GM18499 (cell line): Measurements from ENCODE around the gene DHH.
A peak's percentile ranks its signal among the peaks of the same experiment; 100 is the strongest.
"Not testable (repeated sequence)": the region's sequence is repeated elsewhere in the genome, so short reads cannot be mapped to it uniquely, and the experiment has no call there.

Source experiments
- ATAC-seq: cut with Tn5 transposase; IDR thresholded peaks from one replicate; pipeline ENCODE4 v1.9.1; 2021; ENCODE audit warnings: moderate number of reproducible peaks; ENCODE audit not compliant: insufficient read depth, unreplicated experiment

DHH gene

GRCh38 chr12:49094160-49094974, at the start of gene DHH:
Gene DHH, minus strand, starts transcription at chr12:49094801. Its CDS starts 289 bp downstream, at chr12:49094512.
- no peak for ATAC-seq

- no peak for ATAC-seq
Measured at GRCh38 chr12:49144384-49144783, 49.8 kb upstream of the DHH start.

DNA sequence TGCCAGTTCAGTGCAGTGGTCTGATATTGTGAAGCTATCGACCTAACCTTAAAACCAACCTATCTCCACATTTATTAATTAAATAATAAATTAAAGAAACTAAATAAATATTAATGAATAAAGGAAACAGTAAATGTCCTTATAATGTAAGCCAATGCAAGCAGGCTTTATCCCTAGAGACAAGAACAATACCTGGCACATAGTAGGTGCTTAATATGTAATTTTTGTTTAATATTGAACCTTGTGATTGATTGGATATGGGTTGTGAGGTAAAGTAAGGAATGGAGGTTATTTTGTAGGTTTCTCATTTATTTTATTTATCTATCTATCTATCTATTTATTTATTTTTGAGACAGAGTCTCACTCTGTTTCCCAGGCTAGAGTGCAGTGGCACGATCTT, 44.4 kb upstream of the DHH start:
- no peak for ATAC-seq

- ATAC-seq = no peak
Measured at GRCh38 chr12:49138587-49138986, 44.0 kb upstream of the DHH start.

- no peak for ATAC-seq
Measured at GRCh38 chr12:49137476-49137875, 42.9 kb upstream of the DHH start.

GRCh38 chr12:49136997-49137396, 42.4 kb upstream of the DHH start:
- not testable (repeated sequence) for ATAC-seq

DNA sequence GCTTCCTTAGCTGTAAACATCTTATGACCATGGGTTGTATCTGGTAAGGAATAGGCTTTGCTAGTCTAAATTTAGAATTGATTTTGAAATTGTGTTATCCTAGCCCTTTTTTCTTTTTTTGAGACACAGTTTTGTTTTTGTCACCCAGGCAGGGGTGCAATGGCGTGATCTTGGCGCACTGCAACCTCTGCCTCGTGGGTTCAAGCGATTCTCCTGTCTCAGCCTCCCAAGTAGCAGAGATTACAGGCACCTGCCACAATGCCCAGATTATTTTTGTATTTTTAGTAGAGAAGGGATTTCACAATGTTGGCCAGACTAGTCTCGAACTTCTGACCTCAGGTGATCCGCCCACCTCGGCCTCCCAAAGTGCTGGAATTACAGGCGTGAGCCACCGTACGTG, 39.0 kb upstream of the DHH start:
- no peak for ATAC-seq

DNA sequence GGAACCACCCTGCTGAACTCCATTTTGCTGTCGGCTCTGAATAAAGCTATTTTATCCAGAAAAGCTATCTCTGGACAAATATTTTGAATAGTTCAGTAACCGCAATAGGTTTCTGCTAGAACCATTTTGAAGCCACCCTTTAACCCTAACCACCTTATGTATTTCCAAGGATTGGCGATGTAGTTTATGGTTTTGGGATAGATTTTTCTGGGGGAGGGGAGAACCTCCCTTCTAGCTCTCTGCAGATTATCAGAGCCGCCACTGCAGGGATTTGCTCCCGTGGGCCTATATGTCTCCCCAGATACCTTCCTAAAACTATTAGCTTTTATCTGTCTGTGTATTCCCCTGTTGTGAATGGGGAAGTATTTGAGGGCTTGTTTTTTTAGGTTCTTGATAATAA, 38.4 kb upstream of the DHH start:
- ATAC-seq = no peak

- no peak for ATAC-seq
Measured at GRCh38 chr12:49131894-49132461, 37.4 kb upstream of the DHH start.

DNA sequence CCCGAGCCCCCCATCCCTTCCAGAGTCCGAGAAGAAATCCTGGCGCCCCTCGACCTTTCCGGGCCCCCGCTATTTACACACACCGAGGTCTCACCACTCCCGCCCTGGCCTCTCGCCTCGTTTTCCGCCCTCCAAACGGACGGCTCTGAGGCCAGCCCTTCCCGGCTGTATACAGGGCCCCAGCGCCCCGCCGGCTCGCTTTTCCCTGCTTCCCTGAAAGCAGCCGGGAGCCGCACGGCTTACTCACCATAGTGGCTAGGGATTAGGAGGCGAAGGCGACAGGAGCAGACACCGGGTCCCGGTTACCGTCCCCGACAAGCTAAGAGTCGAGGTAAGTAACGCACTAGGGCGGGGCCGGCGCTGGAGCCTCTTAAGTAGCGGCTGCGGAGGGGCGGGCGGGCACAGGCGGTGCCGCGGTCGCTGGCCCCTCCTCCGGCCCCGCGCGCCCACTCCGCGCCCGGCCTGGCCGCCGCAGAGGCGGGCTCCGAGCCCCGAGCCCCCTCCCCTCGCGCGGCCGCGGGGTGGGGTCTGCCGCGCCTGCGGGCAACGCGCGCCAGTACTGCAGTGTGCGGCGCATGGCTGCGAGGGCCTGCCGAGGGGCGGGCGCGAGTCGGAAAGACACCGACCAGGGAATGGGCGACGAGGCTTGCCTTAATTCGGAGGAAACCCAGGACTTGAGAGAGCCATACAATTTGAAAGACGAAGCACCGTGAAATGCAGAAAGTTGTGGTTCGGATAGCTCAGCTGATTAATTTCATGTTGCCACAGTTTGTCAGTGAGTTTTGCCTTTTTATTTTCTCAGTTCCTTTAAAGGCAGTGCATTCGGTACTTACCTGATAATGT, 36.7 kb upstream of the DHH start, which contains the start of gene TUBA1B:
TSS of gene TUBA1B (minus strand) at position 345 of the 843 bp plus-strand sequence. CDS start at position 250, 95 bp downstream.
- ATAC-seq = no peak

GRCh38 chr12:49130151-49131050, 35.8 kb upstream of the DHH start:
- ATAC-seq = peak; percentile 55

- ATAC-seq = no peak
Measured at GRCh38 chr12:49129332-49130150, 34.9 kb upstream of the DHH start.

DNA sequence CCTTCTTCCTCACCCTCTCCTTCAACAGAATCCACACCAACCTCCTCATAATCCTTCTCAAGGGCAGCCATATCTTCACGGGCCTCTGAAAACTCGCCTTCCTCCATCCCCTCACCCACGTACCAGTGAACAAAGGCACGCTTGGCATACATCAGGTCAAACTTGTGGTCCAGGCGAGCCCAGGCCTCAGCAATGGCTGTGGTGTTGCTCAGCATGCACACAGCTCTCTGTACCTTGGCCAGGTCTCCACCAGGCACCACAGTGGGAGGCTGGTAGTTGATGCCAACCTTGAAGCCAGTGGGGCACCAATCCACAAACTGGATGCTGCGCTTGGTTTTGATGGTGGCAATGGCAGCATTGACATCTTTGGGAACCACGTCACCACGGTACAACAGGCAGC, 33.4 kb upstream of the DHH start:
- not testable (repeated sequence) for ATAC-seq

- no peak for ATAC-seq
Measured at GRCh38 chr12:49126852-49127763, 32.5 kb upstream of the DHH start.

- ATAC-seq = no peak
Measured at GRCh38 chr12:49121047-49121696, 26.6 kb upstream of the DHH start.

DNA sequence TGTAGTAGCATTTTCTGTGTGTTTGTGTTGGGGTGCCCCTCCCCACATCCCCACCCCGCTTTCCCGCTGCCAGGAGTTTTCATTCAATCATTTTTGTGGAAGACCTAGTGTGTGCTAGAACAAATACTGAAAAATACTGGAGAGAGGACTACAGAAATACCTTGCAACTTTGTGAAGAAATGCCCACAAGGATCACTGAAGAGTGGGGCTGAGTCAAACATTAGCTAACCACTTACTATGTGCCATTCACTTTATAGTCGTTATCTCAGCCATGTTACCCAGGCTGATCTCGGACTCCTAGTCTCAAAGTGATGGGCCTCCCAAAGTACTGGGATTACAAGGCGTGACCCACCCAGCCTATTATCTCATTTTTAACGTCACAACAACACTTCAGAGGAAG, 16.6 kb upstream of the DHH start:
- no peak for ATAC-seq

DNA sequence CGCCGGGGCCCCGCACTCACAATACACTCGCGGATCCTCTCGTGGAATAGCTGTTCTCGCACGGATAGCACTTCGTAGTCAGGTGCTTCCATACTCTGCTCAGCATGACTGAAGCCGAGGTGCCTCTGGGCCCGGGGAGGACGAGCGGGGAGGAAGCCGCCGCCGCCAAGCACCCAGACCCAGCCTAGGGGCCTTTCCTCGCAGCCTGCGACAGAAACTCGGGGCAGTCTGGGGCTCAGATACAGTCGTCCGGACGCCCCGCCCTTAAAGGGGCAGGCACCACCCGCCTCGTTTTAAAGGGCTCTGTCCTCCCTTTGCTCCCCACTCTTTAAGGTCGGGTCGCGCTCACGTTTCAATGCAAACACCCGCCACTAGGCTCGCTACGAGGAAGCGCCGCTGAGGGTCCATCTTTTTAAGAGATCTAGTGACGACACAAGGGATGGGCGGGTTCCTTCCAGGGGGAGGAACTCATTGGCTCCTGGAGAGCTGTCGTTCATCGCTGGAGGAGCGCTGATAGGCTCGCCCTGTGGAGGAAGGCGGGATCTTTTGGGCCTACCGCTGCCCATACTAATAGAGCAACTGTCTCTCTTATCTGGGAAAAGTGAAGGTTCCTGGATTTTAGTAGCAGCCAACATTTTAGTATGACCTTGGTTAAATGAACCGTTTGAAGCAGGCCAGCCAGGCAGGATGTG, 16.0 kb upstream of the DHH start, which contains the start of gene LMBR1L:
TSS of gene LMBR1L (minus strand) at position 384 of the 692 bp plus-strand sequence. CDS start at position 92, 292 bp downstream.
- ATAC-seq = peak; percentile 94
